NCI-H345 treated with DMSO at 0.1 percent for 48 hours (cell line): Measurements from ENCODE around the gene TRAPPC10.

Source experiments
- DNase-seq: peaks from one replicate; lab custom pipeline; 2025; ENCODE audit not compliant: unreplicated experiment; lab: John Stamatoyannopoulos, UW

Gene TRAPPC10

DNA sequence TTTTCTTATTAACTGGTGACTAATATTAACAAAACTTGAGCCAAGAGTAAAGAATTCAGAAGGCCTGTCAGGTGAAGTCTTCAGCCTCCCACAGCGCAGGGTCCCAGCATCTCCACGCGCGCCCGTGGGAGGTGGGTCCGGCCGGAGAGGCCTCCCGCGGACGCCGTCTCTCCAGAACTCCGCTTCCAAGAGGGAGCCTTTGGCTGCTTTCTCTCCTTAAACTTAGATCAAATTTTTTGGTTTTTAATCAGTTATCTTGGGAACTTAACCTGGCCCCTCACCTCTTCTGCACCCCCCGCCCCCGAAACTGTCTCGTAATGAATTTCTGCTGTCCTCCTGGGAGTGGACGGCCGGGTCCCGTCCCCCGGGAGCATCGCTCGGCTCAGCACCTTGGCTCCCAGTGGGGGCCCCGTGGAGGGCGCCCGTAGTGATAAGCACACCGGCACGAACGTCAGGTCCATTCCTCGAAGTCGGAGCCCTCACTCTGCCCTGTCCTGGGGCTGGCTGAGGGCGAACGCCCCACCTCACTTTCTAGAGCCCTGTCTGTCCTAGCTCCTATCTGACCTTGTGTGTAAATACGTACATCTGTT lies 29.5 kb upstream of the TRAPPC10 start:
- DNase-seq = no peak

- DNase-seq = no peak
Measured at GRCh38 chr21:43983390-43983789, 28.7 kb upstream of the TRAPPC10 start.

DNA sequence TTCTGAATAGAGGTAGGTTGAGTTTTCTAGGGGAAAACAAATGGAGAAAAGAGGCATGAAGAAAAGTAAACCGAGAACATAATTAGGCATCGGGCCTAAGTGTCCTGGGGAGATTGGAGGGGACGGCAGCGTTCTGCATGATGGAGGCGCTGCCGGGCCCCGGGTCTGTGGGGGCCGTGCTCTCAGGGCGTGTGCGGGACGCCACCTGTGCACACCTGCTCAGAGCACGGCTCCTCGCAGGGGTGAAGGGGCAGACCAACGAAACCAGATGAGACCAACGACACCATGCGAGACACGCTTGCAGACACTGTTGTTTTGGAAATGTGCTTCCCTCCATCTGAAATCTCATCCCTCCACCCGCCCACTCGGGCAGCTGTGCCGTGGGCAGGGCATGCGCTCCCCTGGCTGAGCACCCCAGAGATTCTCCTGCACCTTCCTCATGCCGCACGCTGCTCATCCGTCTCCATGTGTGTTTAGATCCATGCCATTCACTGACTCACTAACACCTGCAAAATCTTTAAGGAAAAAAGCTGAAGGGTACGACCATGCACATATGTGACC lies 28.2 kb upstream of the TRAPPC10 start:
- DNase-seq = no peak

- DNase-seq = no peak
Measured at GRCh38 chr21:43984905-43985689, 27.0 kb upstream of the TRAPPC10 start.

DNA sequence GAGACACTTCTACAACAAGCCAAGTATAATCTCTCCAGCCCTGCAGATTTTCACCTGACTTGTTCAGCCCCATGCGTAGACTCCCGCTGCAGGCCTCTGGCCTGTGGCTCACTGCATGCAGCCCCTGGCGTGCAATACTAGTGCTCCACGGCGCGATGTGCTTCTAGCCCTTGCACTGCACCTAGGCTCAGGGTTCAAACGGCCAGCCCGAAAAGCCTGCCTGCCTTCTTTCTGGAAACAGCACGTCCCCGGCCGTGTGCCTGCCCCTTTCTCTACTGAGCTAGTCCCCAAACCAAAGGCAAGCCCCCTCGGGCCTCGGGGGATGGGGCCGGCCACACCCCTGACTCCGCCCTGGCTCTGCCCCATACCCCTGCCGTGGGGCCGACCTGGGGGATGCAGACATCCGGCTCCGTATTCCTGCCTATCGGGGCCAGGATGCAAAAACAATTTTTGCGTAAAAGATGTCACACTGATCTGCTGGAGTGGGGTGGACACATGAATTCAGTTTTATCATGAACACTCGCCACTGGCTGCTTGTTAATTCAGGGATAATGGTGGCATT lies 26.3 kb upstream of the TRAPPC10 start:
- DNase-seq = no peak

DNA sequence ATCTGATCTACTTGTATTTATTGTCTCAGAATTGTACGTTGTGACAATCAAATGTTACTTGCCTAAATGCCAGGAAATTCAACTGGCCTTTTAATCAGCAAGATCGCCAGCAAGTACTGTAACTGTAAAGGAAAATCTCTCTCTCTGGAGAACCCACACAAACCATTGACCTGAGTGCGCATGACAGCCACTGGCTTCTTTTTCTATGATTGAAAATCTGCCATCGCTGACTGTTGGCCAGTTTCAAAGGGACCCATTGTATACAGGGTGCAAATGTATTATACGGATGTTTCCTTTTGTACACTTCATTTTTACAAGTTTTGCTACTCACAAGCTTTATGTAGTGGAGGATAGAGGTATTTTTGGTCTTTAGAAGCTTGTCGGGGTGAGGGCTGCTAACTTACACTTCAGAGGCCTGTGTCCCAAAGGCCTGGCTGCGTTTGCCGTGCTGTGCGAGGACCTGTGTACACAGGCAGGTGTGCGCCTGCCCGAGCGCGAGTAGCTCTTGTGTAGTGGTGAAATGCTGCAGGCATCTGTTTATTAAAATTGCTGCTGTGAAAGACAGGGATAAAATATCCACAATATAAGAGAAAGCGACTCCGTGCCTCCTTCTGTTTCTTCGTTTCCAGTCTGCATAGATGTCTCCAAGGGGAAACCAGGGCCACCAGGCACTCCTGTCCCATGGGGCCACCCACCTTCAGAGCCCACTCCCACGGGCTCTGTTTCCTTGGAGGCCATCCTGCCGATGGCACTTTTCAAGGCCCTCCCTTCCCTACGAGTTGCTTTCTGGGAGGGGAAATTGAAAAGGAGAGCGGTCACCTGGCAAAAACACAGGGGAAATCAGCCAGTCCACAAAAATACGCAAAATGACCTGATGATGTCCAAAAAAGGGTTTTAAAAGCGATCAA lies 25.3 kb upstream of the TRAPPC10 start:
- DNase-seq = no peak

DNA sequence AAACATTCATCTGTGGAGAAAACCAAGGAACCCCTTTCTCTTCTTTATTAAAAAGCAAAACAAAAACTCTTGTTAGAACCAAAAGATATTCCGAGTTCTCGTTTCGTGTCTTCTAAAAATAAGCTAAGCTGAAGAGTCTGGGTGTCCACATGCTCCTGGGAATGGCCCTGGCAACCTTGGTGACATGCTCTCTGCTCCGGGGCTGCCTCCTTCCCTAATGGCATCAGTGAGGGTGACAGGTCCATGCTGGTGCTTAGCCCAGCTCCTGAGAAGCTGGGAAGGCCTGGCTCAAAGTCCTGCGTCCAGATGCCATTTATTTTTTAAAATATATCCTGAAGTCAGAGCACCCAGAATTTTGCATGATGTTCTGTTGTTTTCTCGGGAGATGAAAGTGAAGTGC lies 24.6 kb upstream of the TRAPPC10 start:
- DNase-seq = no peak

GRCh38 chr21:43988016-43988415 lies 24.1 kb upstream of the TRAPPC10 start:
- no peak for DNase-seq

GRCh38 chr21:43988506-43989230 lies 23.4 kb upstream of the TRAPPC10 start:
- no peak for DNase-seq

DNA sequence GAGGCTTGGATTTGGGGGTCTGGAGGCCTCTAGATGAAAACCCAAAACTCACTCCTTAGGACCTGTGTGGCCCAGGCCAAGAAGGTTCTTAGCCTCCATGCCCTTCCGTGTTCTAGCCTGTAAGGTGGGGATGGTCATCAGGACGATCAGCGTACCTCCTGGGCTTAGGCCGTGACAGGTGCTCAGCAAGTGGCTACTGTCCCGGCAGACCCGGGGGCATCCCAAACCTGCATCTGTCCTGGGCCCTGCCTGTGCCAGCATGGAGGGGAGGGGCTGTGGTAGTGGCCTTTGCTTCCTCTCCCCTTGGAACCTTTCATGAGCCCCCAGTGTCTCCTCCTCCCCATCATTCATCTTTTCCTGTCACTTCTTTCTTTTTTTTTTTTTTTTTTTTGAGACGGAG lies 22.7 kb upstream of the TRAPPC10 start:
- no peak for DNase-seq

- DNase-seq = no peak
Measured at GRCh38 chr21:43991447-43991991, 20.6 kb upstream of the TRAPPC10 start.

DNA sequence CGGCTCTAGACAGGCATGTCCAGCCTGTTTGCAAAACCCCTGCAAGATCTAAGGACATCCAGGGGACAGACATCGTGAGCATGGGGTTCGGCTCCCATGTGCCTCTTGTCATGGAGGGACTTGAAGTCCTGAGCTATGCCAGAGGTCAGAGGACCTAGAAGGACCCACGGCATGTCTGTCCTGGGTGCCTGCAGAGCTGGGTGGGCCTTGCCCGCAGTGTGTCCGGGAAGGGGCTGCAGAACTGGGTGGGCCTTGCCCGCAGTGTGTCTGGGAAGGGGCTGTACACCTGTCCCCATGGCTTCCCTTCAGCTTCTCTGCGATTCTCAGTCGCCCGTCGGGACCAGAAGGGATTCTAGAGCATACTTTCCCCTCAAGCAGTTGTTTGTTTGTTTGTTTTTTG lies 20.0 kb upstream of the TRAPPC10 start:
- no peak for DNase-seq

- DNase-seq = no peak
Measured at GRCh38 chr21:43993420-43993934, 18.6 kb upstream of the TRAPPC10 start.

- DNase-seq = no peak
Measured at GRCh38 chr21:43994085-43994484, 18.0 kb upstream of the TRAPPC10 start.

GRCh38 chr21:43994646-43995045 lies 17.5 kb upstream of the TRAPPC10 start:
- DNase-seq = no peak

- DNase-seq = no peak
Measured at GRCh38 chr21:43995521-43996105, 16.5 kb upstream of the TRAPPC10 start.

DNA sequence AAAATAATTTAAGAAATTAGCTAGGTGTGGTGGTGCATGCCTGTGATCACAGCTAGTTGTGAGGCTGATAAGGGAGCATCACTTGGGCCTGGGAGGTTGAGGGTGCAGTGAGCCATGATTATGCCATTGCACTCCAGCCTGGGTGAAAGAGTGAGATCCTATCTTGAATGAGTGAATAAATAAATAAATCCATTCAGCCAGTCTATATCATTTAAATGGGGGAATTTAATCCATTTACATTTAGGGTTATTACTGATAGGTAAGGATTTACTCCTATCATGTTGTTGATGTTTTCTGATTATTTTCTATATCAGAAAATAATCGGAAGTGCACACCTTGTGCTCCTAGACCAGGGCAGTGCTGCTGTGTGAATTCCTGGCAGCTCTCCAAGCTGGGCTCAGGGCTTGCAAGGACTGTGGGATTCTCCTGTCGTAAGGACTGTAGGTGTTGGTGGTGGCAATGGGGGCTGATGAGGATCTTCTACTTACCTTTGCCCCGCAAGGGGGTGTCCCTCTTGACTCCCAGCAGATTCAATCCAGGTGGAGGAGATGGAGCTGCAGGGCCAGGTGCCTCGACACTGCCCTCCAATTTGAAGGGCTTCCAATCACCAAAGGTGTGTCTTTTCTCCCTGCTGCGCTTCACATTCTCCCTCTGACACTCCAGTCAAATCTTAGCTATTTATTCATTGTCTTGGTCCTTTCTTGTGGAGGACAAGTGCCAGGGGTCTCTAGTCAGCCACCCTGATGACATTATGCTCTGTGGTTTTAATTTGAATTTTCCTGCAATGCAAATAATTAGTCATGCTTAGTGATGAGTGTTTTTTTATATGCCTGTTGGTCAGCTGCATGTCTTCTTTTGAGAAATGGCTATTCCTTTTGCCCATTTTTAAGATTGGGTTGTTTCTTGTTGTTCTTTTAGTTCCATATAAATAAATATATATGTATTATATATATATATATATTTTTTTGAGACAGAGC lies 14.1 kb upstream of the TRAPPC10 start:
- no peak for DNase-seq

- DNase-seq = no peak
Measured at GRCh38 chr21:44000360-44000759, 11.7 kb upstream of the TRAPPC10 start.
